ENCODE data around the gene SOS2. TPM values are rescaled to one million over a fixed set of nuclear protein-coding genes. Genes with fewer than 3 reads are reported as not detected.

The SOS2 gene
- total RNA-seq, 1 experiment from 2014 or later = 14.9 TPM

DNA sequence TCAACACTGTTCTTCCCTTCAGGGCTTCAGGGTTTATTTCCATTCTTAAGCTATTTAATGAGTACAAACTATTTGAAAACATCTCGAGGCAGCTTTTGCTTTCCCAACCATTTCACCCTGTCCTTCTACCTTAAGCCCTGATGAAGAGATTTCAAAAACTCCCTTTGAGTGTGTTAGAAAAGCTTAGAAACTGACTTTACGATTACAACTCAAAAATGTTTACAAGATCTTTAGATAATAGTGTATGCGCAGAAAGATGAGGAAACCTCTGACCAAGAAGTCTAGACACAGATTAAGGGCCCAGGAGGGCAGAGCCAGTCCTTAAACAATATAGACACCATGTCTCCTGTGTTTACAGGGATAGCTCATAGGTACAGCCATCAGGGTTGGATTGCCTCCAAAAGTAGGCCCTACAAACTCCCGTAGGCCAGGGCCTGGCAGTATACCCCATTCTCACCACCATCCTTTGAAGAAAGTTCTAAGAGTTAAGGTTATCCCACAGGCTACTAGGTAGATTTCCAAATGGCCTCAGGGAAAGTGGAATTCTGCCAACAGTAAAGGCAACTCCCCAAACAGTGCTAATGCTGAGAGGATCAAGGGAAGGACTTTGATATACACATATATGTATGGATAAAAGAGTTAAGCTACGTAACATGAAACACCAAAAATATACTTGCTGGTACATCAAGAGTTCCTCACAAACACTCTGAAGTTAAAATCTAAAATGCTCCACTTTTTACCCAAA lies 11.4 kb upstream of the SOS2 start:
- ChIA-PET POLR2A (ENCODE audit: unreplicated experiment) (no interaction called here), CTCF (no interaction called here)
- Histone ChIP-seq H2AFZ (no peak overlapping the region), H3K9me2 (ENCODE audit: insufficient read depth) (no peaks in the 10 kb centered on the region), H3K27ac (no peak overlapping the region), H3K4me1 (replicated peaks; ENCODE audit: insufficient read depth) (no peaks in the 10 kb centered on the region), H4K20me1 (ENCODE audit: insufficient read depth) (no peaks in the 10 kb centered on the region), H3K27me3 (ENCODE audit: insufficient read depth, low read depth) (no peaks in the 10 kb centered on the region), H3K79me2 (ENCODE audit: low read depth) (no peaks in the 10 kb centered on the region), H3K4me2 (no peak overlapping the region), H3F3A (ENCODE audit: insufficient read depth, low read depth) (0 out of 2 replicates have a peak, but pooled peaks cover 5% of the 10 kb centered on the region), H3K4me3 (no peak overlapping the region), H3K36me3 (ENCODE audit: low read depth) (no peaks in the 10 kb centered on the region), H3K9me3 (ENCODE audit: insufficient read depth, low read depth) (no peaks in the 10 kb centered on the region)
- TF ChIP-seq EZH2 (IDR thresholded peaks at IDR 0.05; ENCODE audit: low read depth) = no peak
- TF ChIP-seq, protein P1, sequence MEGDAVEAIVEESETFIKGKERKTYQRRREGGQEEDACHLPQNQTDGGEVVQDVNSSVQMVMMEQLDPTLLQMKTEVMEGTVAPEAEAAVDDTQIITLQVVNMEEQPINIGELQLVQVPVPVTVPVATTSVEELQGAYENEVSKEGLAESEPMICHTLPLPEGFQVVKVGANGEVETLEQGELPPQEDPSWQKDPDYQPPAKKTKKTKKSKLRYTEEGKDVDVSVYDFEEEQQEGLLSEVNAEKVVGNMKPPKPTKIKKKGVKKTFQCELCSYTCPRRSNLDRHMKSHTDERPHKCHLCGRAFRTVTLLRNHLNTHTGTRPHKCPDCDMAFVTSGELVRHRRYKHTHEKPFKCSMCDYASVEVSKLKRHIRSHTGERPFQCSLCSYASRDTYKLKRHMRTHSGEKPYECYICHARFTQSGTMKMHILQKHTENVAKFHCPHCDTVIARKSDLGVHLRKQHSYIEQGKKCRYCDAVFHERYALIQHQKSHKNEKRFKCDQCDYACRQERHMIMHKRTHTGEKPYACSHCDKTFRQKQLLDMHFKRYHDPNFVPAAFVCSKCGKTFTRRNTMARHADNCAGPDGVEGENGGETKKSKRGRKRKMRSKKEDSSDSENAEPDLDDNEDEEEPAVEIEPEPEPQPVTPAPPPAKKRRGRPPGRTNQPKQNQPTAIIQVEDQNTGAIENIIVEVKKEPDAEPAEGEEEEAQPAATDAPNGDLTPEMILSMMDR (conservative IDR thresholded peaks at IDR 0.05) = no peak
- intact Hi-C loops (cut with micrococcal nuclease; ENCODE audit: unreplicated experiment) = no loop called here
- no TSS peak for BruUV-seq (replicated peaks)
- no peak for DNase-seq

GRCh38 chr14:50242096-50242495 lies 10.7 kb upstream of the SOS2 start:
- H3F3A ChIP-seq (ENCODE audit: insufficient read depth, low read depth) = 0 out of 2 replicates have a peak, but pooled peaks cover 5% of the 10 kb centered on the region
- intact Hi-C loops (cut with micrococcal nuclease; ENCODE audit: unreplicated experiment) = no loop called here
- H3K79me2 ChIP-seq (ENCODE audit: low read depth) = no peaks in the 10 kb centered on the region
- H4K20me1 ChIP-seq (ENCODE audit: insufficient read depth) = no peaks in the 10 kb centered on the region
- no peak for TF ChIP-seq EZH2 (IDR thresholded peaks at IDR 0.05; ENCODE audit: low read depth)
- TF ChIP-seq, protein P1 (conservative IDR thresholded peaks at IDR 0.05) = no peak
- H3K27ac ChIP-seq = no peak overlapping the region
- H3K4me3 ChIP-seq = no peak overlapping the region
- POLR2A ChIA-PET (ENCODE audit: unreplicated experiment) = no interaction called here
- no peaks in the 10 kb centered on the region for H3K4me1 ChIP-seq (replicated peaks; ENCODE audit: insufficient read depth)
- CTCF ChIA-PET = no interaction called here
- BruUV-seq (replicated peaks) = no TSS peak
- no peak overlapping the region for H3K4me2 ChIP-seq
- no peaks in the 10 kb centered on the region for H3K36me3 ChIP-seq (ENCODE audit: low read depth)
- H3K27me3 ChIP-seq (ENCODE audit: insufficient read depth, low read depth) = no peaks in the 10 kb centered on the region
- no peaks in the 10 kb centered on the region for H3K9me3 ChIP-seq (ENCODE audit: insufficient read depth, low read depth)
- H3K9me2 ChIP-seq (ENCODE audit: insufficient read depth) = no peaks in the 10 kb centered on the region
- no peak overlapping the region for H2AFZ ChIP-seq
- no peak for DNase-seq

GRCh38 chr14:50237427-50237826 lies 6.0 kb upstream of the SOS2 start:
- CTCF ChIA-PET = no interaction called here
- POLR2A ChIA-PET (ENCODE audit: unreplicated experiment) = no interaction called here
- Histone ChIP-seq H3K4me3 (no peak overlapping the region), H3K4me1 (replicated peaks; ENCODE audit: insufficient read depth) (0 out of 2 replicates have a peak, but pooled peaks cover 1% of the 10 kb centered on the region), H3K79me2 (ENCODE audit: low read depth) (no peaks in the 10 kb centered on the region), H2AFZ (no peak overlapping the region), H3K27ac (no peak overlapping the region), H3F3A (ENCODE audit: insufficient read depth, low read depth) (0 out of 2 replicates have a peak, but pooled peaks cover 9% of the 10 kb centered on the region), H3K9me2 (ENCODE audit: insufficient read depth) (no peaks in the 10 kb centered on the region), H3K9me3 (ENCODE audit: insufficient read depth, low read depth) (no peaks in the 10 kb centered on the region), H3K4me2 (no peak overlapping the region), H3K27me3 (ENCODE audit: insufficient read depth, low read depth) (no peaks in the 10 kb centered on the region), H3K36me3 (ENCODE audit: low read depth) (no peaks in the 10 kb centered on the region), H4K20me1 (ENCODE audit: insufficient read depth) (no peaks in the 10 kb centered on the region)
- DNase-seq = no peak
- BruUV-seq (replicated peaks) = no TSS peak
- TF ChIP-seq, protein P1 (conservative IDR thresholded peaks at IDR 0.05) = no peak
- intact Hi-C loops (cut with micrococcal nuclease; ENCODE audit: unreplicated experiment) = no loop called here

Measured in PC-9 (cell line).